Measurements from ENCODE around the gene CRTC1. TPM values are rescaled to one million over a fixed set of nuclear protein-coding genes. Genes with fewer than 3 reads are reported as not detected.

The CRTC1 gene
- total RNA-seq, 2 experiments from 2014 or later = 5.3 to 9.7 TPM

DNA sequence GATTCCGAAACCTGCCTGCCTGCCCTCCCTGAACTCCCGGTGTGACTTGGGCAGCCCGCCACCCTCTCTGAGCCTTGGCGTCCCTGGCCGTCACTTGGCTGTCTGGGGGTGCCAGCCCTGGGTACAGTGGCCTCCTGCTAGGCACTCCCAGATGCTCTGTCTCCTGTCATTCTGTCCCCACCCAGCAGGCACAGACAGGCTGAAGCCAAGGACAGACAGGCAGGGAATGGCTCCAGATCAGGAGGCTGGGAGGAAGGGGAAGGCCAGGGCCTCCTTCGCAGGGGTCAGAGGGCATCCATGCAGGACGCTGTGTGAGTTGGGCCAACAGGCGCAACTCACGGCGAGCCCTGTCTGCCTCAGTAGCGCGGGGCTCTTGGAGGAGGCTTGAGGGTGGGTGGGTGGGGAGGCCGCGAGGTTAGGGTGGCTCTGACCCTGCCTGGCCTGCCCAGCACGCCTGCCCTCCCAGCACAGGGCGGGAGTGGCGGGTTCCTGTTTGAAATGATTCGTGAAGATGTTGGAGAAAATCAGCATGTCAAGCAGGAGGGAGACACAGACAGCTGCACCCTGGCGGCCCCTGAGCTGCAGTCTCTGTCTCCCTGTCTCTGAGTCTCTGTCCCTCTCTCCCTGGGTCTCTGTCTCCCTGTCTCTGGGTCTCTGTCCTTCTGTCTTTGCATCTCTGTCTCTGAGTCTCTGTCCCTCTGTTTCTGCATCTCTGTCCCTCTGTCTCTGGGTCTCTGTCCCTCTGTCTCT is 27.0 kb upstream of the CRTC1 start:
- POLR2A ChIA-PET = no interaction called here
- Mint-ChIP-seq H3K9me3 (ENCODE audit: low read depth) (no peaks in the 10 kb centered on the region), H3K4me1 (peaks cover 5% of the 10 kb centered on the region), H3K27ac (no peak overlapping the region), H3K36me3 (ENCODE audit: low read depth) (no peaks in the 10 kb centered on the region), H3K4me3 (no peak overlapping the region), H3K27me3 (no peaks in the 10 kb centered on the region)
- intact Hi-C loops (cut with DNase I, micrococcal nuclease) = no loop called here
- DNase-seq (no peak), ATAC-seq (no peak)
- CTCF ChIA-PET = no interaction called here

DNA sequence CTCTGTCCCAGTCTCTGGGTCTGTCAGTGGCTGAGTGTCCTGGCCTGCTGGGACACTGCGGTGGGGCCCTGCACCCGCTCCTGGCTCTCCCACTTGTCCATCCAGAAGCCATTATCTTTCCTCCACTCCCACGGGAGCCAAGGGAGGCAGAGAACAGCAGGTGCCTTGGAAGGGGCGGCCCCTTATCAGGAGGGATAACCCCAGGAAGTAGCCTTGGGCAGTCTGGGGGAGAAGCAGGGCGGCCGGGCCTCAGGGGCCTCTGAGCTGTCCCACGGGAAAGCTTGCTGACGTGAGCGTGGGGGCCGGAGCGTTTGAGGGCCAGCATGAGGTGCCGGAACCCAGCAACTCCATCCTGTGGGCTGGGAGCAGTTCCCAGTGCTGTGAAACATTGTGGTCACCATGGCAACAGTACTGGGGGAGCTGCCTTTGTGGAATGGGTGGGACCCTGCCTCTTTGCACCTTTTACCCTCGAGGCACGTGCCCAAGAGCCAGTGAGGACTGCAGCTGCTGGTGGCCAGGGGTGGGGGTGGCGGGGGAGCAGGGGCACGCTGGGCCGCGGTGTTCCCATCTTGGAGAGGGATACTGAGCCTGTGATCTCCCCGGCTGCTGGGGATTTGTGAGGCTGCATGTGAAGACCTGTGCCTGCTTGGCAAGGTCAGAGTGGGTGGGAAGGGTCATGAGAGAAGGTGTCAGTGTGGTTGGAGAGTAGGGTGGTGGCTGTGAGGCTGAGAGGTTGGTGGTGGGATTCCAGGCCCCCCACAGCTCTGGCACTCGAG is 25.7 kb upstream of the CRTC1 start:
- DNase-seq = no peak
- Mint-ChIP-seq H3K9me3 (ENCODE audit: low read depth) (no peaks in the 10 kb centered on the region), H3K4me1 (peaks cover 7% of the 10 kb centered on the region), H3K4me3 (no peak overlapping the region), H3K27ac (no peak overlapping the region), H3K27me3 (no peaks in the 10 kb centered on the region), H3K36me3 (ENCODE audit: low read depth) (no peaks in the 10 kb centered on the region)
- CTCF ChIA-PET = interaction anchor here (0.8 kb wide), 1 partner anchor 9 kb away, joined by 3 read pairs; no protein-coding TSS in a partner anchor
- POLR2A ChIA-PET = no interaction called here
- intact Hi-C loops (cut with DNase I, micrococcal nuclease) = no loop called here
- no peak for ATAC-seq

DNA sequence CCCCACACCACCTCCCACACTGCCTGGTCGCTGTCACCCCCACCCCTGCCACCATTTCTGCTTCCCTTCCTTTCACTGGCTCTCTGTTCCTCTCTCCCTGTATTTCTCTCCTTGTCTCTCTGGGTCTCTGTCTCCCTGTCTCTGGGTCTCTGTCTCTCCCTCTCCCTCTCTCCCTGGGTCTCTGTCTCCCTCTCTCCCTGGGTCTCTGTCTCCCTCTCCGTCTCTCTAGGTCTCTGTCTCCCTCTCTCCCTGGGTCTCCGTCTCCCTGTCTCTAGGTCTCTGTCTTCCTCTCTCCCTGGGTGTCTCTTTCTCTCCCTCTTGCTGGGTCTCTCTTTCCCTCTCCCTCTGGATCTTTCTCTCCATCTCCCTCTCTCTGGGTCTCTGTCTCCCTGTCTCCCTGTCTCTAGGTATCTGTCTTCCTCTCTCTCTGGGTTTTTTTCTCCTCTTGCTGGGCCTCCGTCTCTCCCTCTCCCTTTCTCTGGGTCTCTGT is 25.1 kb upstream of the CRTC1 start:
- no peaks in the 10 kb centered on the region for H3K27me3 Mint-ChIP-seq
- ATAC-seq (no peak), DNase-seq (no peak)
- intact Hi-C loops (cut with DNase I, micrococcal nuclease) = no loop called here
- no peak overlapping the region for H3K4me3 Mint-ChIP-seq
- ChIA-PET CTCF (no interaction called here), POLR2A (no interaction called here)
- H3K9me3 Mint-ChIP-seq (ENCODE audit: low read depth) = no peaks in the 10 kb centered on the region
- H3K27ac Mint-ChIP-seq = no peak overlapping the region
- H3K4me1 Mint-ChIP-seq = peaks cover 9% of the 10 kb centered on the region
- no peaks in the 10 kb centered on the region for H3K36me3 Mint-ChIP-seq (ENCODE audit: low read depth)

DNA sequence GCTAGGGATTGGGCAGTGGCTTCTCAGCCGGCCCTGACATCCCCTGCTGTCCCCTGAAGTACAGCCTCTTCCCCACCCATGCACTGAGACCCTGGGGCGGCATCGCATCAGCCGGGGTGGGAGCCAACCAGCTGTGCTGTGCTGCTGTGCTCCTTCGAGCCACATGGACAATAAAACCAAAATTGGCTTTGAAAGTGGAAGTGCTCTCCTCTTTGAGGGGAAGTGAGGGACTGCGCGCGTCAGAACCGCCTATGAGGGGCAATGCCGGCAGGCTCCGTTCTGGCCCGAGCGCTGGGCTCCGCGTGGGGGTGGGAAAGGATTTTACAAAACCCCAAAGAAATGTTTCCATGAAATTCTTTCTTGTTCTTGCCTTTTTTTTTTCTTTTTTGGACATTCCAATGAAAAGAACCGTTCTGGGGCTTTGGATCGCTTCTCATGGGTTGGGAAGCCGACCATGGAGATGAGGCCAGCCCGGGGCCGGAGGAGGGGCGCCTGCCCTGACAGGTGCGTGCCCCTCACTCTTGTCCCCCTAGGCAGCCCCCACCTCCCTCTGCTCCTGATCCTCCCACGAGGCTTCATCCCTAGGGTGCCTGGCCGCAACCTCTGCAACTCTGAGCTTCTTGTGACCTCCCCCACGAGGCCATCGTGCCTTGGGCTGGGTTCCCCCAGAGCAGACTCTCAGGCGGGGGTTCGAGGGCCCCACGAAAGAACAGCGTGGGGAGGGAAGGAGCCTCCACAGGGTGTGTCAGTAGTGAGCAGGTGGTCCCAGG is 24.0 kb upstream of the CRTC1 start:
- DNase-seq (no peak), ATAC-seq (no peak)
- intact Hi-C loops (cut with DNase I, micrococcal nuclease) = no loop called here
- CTCF ChIA-PET = no interaction called here
- H3K9me3 Mint-ChIP-seq (ENCODE audit: low read depth) = no peaks in the 10 kb centered on the region
- H3K4me3 Mint-ChIP-seq = no peak overlapping the region
- no peak overlapping the region for H3K27ac Mint-ChIP-seq
- no peaks in the 10 kb centered on the region for H3K27me3 Mint-ChIP-seq
- POLR2A ChIA-PET = no interaction called here
- H3K36me3 Mint-ChIP-seq (ENCODE audit: low read depth) = no peaks in the 10 kb centered on the region
- H3K4me1 Mint-ChIP-seq = peaks cover 18% of the 10 kb centered on the region

DNA sequence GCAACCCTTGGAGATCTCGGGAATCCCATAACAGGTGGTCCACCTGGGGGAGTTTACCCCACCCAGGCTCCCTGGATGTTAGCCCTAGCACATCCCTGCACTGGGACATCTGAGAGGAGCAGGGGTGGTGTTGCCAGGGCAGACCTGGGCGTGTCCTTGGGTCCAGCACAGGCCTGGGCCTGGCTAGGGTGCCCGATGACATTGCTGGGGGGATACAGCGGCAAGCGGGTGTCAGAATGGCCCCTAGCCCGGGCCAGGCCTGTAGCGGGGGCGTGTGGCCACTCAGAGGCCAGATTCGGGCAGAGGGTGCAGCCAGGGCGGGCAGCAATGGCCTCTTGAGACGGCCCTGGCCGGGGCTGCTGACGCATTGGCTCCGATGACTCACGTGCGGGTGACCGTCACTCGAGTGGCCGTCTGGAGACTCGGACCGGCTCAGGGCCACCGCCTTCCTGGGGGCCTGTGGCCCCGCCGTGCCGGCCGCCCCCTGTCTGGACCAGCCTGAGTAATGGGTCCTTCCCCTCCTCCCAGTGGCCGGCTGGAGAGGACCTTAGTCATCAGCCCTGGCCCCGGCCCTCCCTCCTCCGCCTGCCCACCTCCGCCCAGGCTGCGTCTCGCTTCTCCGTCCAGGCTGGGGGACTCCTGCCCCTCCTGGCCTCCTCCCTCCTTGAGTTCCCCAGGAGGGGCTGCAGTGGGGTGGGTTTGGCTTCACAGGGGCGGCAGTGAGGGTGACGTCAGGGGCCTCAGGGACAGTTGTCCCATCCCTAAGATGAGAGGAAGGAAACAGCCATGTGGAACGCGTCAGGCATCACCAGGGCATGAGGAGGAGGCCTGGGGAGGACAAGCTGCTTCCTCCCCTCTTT is 23.2 kb upstream of the CRTC1 start:
- Mint-ChIP-seq H3K27me3 (no peaks in the 10 kb centered on the region), H3K36me3 (ENCODE audit: low read depth) (no peaks in the 10 kb centered on the region), H3K27ac (no peak overlapping the region), H3K4me3 (no peak overlapping the region), H3K4me1 (peaks cover 18% of the 10 kb centered on the region), H3K9me3 (ENCODE audit: low read depth) (no peaks in the 10 kb centered on the region)
- DNase-seq (no peak), ATAC-seq (no peak)
- intact Hi-C loops (cut with DNase I, micrococcal nuclease) = no loop called here
- ChIA-PET CTCF (no interaction called here), POLR2A (no interaction called here)

DNA sequence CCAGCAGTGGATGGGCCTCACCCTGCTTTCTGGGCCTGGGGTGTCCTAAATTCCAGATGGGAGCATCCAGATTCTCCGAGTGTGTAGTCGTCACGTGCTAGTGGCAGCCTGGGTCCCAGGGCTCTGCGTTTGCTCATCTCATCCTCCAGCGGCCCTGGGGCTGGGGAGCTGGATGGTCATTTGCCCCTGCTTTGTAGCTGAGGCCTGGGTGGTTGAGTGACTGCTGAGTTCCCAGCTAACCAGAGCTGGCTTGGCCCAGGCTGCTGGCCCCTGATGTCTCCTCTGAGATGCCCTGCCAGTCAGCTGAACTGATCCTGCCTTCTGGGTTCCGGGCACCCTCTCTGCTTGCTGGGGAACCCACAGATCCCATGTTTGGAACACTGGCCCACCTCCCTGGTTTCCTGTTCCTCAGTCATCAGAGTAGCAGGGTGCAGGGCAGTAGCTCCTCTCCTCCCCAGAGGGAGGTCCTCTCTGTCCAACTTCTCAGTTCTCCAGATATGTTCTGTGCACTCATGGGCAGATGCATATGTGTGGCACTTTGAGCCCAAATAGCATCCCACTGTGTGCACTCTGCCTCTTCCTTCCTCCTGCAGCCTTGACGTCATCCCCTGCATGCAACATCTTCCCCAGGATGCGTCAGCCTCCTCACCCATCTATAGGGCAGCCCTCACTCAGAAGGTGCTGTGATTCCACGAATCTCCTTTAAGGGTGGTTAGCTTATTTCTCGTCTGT is 22.4 kb upstream of the CRTC1 start:
- DNase-seq (no peak), ATAC-seq (no peak)
- Mint-ChIP-seq H3K4me3 (no peak overlapping the region), H3K36me3 (ENCODE audit: low read depth) (no peaks in the 10 kb centered on the region), H3K27ac (no peak overlapping the region), H3K4me1 (peaks cover 18% of the 10 kb centered on the region), H3K27me3 (no peaks in the 10 kb centered on the region), H3K9me3 (ENCODE audit: low read depth) (no peaks in the 10 kb centered on the region)
- intact Hi-C loops (cut with DNase I, micrococcal nuclease) = no loop called here
- ChIA-PET CTCF (interaction anchor here (0.8 kb wide), 2 partner anchors 16 to 94 kb away, joined by 3 read pairs; no protein-coding TSS in a partner anchor), POLR2A (no interaction called here)

DNA sequence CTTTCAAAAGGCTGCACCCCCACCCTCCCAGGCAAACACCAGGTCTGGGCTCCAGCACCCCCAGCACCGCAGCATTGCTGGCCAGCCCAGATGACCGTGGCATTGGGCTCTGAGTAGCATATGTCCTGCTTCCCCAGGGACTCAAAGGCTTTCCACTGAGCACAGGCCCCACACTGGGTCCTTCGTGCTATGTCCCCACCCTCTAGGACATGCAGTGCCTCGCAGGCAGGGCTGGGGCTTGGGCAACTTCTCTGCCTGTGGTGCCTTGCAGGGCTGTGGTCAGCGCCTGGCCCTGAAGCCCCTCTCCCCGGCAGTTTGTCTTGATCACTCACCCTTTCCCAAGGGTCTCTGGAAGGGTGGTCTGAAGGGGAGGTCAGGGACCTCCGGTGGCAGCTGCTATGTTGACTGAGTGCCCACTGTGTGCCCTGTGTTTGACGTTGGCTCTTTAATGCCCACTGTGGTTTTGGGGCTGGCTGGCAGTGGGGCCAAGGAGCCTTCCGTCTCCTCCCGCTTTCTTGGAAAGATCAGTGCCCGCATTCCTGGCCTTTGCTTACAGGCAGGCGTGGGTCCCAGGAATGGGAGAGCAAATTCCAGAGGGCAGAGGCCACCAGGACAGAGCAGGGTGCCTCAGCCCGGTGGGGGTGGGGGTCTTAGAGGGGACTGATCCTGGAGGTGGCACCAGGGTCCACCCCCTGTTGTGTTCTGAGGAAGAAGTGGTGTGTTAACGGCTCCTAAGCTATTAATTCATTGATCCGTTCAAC is 20.3 kb upstream of the CRTC1 start:
- ATAC-seq (no peak), DNase-seq (no peak)
- peaks cover 13% of the 10 kb centered on the region for H3K4me1 Mint-ChIP-seq
- intact Hi-C loops (cut with DNase I, micrococcal nuclease) = no loop called here
- POLR2A ChIA-PET = no interaction called here
- peaks cover 3% of the 10 kb centered on the region for H3K36me3 Mint-ChIP-seq (ENCODE audit: low read depth)
- H3K4me3 Mint-ChIP-seq = no peak overlapping the region
- no peak overlapping the region for H3K27ac Mint-ChIP-seq
- no peaks in the 10 kb centered on the region for H3K9me3 Mint-ChIP-seq (ENCODE audit: low read depth)
- H3K27me3 Mint-ChIP-seq = no peaks in the 10 kb centered on the region
- CTCF ChIA-PET = no interaction called here

DNA sequence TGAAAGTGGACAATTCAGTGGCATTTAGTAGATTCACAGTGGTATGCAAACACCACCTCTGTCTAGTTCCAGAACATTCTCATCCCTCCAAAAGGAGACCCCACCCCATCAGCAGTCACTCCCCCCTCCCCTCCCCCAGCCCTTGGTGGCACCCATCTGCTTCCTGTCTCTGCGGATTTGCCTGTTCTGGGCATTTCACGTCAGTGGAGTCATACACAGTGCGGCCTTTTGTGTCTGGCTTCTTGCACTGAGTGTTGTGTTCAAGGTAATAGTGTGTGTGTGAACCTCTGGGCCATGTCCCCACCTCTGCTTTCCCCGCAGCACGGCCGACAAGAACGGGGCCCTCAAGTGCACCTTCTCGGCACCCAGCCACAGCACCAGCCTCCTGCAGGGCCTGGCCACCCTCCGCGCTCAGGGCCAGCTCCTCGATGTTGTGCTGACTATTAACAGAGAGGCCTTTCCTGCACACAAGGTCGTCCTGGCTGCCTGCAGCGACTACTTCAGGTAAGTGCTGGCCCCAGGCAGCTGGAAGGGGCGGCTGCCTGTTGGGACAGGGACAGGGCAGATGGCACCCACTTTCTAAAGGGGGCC is 19.4 kb upstream of the CRTC1 start:
- Mint-ChIP-seq H3K27me3 (no peaks in the 10 kb centered on the region), H3K4me1 (peaks cover 13% of the 10 kb centered on the region), H3K27ac (peak overlapping the region; percentile 55), H3K36me3 (ENCODE audit: low read depth) (peaks cover 3% of the 10 kb centered on the region), H3K4me3 (no peak overlapping the region), H3K9me3 (ENCODE audit: low read depth) (no peaks in the 10 kb centered on the region)
- peak; percentile 77 for ATAC-seq
- ChIA-PET POLR2A (no interaction called here), CTCF (interaction anchor here (0.8 kb wide), 1 partner anchor 41 kb away, joined by 4 read pairs; no protein-coding TSS in a partner anchor)
- intact Hi-C loops (cut with DNase I, micrococcal nuclease) = no loop called here
- DNase-seq = peak; percentile 43

DNA sequence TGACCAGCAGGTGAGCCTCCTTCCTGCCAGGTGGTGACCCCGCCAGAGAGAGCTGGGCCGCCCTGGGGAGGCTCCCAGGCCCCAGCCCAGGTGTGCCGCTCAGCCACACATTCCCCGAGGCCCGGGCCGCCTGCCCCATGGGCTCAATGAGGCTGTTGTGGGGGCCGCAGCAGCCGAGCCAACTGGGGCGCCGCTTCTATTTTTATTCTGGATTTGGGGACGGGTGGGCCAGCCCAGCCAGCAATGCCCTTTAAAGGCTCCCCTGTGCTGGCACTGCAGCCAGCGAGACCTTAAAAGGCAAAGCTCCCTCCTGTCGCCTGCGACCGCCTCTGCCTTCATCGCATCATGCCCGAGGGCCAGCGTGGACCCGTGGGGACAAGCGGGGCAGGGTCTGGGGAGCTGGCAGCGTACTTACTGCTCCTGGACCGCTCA is 17.7 kb upstream of the CRTC1 start:
- ChIA-PET CTCF (no interaction called here), POLR2A (no interaction called here)
- H3K9me3 Mint-ChIP-seq (ENCODE audit: low read depth) = no peaks in the 10 kb centered on the region
- H3K27ac Mint-ChIP-seq = no peak overlapping the region
- H3K36me3 Mint-ChIP-seq (ENCODE audit: low read depth) = peaks cover 10% of the 10 kb centered on the region
- ATAC-seq (no peak), DNase-seq (no peak)
- H3K4me3 Mint-ChIP-seq = no peak overlapping the region
- H3K27me3 Mint-ChIP-seq = no peaks in the 10 kb centered on the region
- intact Hi-C loops (cut with DNase I, micrococcal nuclease) = no loop called here
- H3K4me1 Mint-ChIP-seq = peaks cover 13% of the 10 kb centered on the region

DNA sequence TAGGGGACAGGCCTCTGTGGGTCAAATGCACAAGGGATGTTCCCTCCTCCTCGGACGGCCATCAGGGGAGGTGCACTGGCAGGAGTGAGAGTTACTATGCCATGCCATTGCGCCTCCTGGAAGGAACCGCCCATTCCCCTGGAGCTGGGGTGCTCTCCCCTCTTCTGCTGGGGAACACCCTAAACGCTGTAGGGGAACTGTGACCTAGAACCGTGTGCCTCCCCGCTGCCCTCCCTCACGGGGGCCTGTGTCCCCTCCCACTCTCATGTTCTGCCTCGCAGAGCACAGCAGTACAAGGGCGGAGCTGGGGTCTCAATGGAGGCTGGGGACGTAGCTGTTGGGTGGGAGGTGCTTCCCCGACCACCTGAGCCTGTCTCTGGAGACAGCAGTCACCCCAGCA is 17.2 kb upstream of the CRTC1 start:
- Mint-ChIP-seq H3K4me1 (peaks cover 13% of the 10 kb centered on the region), H3K27me3 (no peaks in the 10 kb centered on the region), H3K27ac (no peak overlapping the region), H3K4me3 (no peak overlapping the region), H3K36me3 (ENCODE audit: low read depth) (peaks cover 10% of the 10 kb centered on the region), H3K9me3 (ENCODE audit: low read depth) (no peaks in the 10 kb centered on the region)
- POLR2A ChIA-PET = no interaction called here
- CTCF ChIA-PET = interaction anchor here (0.7 to 1.1 kb wide), 3 partner anchors 9 to 330 kb away, joined by 3 to 4 read pairs (median 3); no protein-coding TSS in a partner anchor
- DNase-seq = no peak
- intact Hi-C loops (cut with DNase I, micrococcal nuclease) = no loop called here
- no peak for ATAC-seq
